Femur (tissue), 1 donor: Measurements from ENCODE around the gene NSL1.
"Not testable (repeated sequence)": the region's sequence is repeated elsewhere in the genome, so short reads cannot be mapped to it uniquely, and the experiment has no call there.

Experiments
- DNase-seq: peaks from one replicate; pipeline ENCODE4 v3.0.0-alpha.2; 2017

NSL1 gene

DNA sequence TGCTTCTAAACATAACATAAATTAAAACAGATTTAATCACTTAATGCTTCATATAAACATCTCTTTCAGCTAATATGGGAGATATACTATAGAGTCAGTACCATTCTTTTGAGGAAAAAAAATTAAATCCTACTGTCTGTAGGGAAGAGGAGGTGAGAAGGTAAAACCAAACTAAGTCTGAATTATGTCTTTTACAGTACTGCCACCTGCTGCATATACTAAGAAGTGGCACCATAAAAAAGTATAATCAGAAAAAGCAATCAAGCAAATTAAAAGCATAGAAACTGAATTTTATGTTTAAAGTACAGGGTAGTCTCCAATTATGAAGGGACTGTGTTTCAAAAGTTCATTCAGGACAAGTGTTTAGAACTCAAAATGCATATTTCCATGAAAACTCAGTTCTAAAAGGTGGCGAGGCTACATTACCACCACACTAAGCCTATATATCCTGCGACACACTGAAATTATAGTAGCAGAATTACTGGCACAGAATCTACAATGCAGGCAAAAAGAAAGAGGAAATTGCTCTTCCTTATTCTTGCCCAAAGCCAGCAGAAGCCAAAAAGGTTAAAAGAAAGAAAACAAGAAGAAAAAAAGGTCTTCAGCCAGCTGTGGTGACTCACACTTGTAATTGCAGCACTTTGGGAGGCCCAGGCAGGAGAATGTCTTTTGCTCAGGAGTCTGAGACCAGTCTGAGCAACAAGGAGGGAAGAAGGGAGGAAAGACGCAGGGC is 9.0 kb downstream of the NSL1 start:
- no peak for DNase-seq

DNA sequence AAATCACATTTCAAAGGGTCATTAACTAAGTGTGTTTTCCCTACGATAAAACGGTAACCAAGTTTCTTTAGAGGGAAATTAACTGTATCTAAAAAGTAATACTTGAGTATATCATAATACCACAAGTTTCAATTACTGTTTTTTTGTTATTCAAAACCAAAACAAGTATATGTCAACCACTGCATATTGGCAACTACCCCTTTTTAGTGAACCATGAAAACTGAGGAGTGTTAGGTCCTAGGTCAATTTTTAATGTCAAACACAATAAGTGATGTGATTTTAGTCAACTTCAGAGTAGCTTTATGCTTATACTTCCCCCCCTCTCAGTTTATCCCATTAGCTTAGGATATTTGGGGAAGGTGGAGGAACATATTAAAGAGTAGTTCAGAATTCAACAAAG is 10.4 kb downstream of the NSL1 start:
- no peak for DNase-seq

DNA sequence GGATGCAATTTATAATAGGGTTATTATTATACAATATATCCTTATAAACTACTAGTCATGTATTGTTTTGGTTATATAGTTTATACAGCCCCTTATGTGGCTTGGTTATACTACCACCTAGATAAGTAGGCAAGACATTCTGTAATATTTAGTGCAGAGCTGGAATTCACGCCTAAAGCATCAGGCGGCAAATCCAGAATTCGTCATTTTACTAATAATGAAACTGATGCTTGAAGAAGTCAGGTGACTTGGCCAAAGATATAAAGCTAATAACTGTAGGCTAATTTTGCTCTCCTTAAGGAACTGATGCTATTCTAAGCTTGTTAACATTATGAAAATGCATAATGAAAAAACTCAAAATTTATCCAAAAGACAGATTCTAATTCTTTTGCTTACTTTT is 10.8 kb downstream of the NSL1 start:
- no peak for DNase-seq

DNA sequence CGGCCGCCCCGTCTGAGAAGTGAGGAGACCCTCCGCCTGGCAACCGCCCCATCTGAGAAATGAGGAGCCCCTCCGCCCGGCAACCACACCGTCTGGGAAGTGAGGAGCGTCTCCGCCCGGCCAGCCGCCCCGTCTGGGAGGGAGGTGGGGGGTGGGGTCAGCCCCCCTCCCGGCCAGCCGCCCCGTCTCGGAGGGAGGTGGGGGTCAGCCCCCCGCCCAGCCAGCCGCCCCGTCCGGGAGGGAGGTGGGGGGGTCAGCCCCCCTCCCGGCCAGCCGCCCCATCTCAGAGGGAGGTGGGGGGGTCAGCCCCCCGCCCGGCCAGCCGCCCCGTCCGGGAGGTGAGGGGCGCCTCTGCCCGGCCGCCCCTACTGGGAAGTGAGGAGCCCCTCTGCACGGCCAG is 12.5 kb downstream of the NSL1 start:
- not testable (repeated sequence) for DNase-seq

DNA sequence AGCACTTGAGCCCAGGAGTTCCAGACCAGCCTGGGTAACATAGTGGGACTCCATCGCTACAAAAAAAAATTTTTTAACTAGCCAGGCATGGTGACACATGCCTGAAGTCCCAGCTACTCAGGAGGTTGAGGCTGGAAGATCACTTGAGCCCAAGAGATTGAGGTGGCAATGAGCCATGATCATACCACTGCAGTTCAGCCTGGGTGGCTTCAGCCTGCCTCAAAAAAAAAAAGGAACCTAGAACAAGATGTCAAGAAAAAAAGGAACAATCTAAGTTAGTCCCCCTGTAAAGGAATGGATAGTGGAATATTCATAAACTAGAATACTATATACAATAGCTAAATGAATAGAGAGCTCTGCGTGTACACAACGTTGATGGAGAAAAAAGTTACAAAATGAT is 14.4 kb downstream of the NSL1 start:
- DNase-seq = no peak

DNA sequence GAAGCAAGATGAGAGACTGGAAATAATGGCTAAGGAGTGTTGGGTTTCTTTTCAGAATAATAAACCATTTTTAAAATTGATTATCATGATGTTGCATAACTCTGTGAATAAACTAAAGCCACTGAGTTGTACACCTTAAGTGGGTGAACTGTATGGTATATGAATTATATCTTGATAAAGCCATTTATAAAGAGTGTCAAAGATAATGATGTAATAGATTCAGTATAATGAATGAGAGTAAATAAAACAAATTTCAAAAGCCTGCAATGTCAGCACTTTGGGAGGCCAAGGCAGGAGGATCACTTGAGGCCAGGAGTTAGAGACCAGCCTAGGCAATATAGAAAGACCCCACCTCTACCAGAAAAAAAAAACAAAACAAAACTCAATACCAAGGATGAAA is 16.3 kb downstream of the NSL1 start:
- DNase-seq = no peak

DNA sequence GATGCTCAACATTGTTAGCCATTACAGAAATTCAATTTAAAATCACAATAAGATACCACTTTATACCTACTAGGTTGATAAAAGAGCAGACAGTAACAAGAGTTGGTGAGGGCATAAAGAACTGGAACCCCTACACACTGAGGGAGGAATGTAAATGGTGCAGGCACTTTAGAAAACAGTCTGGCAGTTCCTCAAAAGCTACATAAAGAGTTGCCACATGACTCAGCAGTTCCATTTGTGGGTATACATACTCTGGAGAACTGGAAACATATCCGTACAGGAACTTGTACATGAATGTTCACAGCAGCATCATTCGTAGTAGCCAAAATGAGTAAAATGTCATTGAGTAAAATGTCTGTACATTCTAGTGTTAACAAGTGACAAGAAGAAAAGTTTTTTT is 17.0 kb downstream of the NSL1 start:
- DNase-seq = no peak

DNA sequence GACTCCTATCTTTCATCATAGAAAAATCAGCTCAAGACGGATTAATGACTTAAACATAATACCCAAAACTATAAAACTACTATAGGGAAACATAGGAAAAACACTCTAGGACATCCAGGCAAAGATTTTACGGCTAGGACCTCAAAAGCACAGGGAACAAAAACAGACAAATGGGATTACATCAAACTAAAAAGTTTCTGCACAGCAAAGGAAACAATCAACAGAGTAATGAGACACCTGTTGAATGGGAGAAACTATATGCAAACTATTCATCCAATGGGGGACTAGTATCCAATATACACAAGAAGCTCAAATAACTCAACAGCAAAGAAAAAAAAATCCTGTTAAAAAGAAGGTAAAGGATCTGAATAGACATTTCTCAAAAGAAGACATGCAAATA is 18.6 kb downstream of the NSL1 start:
- no peak for DNase-seq

DNA sequence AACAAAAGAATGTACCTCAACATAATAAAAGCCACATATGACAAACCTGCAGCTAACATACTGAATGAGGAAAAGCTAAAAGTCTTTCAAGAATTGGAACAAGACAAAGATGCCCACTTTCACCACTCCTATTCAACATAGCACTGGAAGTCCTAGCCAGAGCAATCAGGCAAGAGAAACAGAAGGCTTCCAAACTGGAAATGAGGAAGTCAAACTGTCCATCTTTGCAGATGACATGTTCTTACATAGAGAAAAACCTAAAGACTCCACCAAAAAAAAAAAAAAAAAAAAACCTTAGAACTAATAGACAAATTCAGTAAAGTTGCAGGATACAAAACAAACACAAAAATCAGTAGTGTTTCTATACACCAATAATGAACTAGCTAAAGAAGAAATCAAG is 20.2 kb downstream of the NSL1 start:
- DNase-seq = no peak

DNA sequence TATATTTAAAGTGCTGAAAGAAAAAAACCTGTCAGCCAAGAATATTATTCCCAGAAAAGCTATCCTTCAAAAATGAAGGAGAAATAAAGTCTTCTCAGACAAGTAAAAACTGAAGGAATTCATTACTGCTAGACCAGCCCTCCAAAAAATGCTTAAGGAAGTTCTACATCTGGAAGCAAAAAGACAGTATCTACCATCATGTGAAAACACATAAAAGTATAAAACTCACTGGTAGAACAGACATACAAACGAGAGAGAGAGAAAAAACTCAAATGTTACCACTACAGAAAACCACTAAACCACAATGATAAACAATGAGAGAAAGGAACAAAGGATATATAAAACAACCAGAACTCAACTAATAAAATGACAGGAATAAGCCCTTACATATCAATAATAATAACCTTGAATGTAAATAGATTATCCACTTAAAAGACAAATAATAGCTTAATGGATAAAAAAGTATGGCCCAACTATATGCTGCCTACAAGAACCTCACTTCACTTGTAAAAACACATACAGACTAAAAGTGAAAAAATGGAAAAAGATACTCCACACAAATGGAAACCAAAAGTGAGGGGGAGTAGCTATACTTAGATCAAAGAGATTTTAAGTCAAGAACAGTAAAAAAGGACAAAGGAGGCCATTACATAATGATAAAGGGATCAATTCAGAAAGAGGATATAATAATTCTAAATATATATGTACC is 22.0 kb downstream of the NSL1 start:
- DNase-seq = no peak

DNA sequence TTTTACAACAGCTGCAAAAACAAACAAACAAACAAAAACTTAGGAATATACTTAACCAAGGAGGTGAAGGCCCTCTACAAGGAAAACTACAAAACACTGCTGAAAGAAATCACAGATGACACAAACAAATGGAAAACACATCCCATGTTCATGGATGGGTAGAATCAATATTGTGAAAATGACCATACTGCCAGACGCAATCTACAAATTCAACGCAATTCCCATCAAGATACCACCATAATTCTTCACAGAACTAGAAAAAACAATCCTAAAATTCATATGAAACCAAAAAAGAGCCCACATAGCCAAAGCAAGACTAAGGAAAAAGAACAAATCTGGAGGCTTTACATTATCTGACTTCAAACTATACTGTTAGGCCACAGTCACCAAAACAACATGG is 24.8 kb downstream of the NSL1 start:
- not testable (repeated sequence) for DNase-seq

DNA sequence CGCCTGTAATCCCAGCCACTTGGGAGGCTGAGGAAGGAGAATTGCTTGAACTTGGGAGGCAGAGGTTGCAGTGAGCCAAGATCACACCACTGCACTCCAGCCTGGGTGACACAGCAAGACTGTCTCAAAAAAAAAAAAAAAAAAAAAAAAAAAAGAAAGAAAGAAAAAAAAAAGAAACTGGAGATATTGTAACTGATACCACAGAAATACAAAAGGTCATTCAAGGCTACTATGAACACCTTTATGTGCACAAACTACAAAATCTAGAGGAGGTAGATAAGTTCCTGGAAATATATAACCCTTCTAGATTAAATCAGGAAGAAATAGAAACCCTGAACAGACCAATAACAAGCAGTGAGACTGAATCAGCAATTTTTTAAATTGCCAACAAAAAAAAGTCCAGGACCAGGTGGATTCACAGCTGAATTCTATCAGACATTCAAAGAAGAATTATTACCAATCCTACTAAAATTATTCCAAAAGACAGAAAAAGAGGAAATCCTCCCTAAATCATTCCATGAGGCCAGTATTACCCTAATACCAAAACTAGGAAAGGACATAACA is 26.8 kb downstream of the NSL1 start:
- not testable (repeated sequence) for DNase-seq

DNA sequence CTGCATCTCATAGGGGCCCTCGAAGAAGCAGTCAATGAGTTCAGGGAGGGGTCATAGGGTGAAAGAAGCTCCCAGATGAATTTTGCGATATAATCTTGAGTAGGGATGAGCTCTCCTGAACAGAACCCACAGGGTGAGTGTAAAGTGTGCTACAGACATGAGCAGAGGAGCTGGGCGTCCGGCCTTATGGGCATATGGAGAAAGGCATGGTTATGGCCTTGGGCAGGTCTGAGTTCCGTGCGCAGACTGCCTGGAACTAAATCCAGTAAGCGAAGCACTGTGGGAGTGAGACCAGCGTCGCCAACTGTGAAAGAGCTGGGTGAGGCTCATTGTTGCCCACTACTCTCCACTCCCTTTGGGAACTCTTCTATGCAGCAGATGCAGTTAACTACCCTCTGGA is 28.7 kb downstream of the NSL1 start:
- DNase-seq = no peak

DNA sequence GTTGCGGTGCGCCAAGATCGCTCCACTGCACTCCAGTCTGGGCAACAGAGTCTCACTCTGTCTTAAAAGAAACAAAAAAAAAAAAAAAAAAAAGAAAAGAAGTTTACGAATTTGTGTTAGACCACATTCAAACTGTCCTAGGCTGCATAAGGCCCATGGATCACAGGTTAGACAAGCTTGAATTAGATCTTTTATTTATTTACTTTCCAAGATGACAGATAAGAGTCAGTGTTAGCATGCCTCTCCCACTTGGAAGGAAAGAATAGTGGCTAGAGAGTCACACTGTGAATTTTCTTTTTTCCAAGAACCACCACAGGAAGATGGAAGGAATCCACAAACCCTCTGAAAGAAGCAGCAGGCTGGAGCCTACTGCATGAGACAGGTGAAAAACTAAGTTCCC is 29.3 kb downstream of the NSL1 start:
- DNase-seq = no peak

DNA sequence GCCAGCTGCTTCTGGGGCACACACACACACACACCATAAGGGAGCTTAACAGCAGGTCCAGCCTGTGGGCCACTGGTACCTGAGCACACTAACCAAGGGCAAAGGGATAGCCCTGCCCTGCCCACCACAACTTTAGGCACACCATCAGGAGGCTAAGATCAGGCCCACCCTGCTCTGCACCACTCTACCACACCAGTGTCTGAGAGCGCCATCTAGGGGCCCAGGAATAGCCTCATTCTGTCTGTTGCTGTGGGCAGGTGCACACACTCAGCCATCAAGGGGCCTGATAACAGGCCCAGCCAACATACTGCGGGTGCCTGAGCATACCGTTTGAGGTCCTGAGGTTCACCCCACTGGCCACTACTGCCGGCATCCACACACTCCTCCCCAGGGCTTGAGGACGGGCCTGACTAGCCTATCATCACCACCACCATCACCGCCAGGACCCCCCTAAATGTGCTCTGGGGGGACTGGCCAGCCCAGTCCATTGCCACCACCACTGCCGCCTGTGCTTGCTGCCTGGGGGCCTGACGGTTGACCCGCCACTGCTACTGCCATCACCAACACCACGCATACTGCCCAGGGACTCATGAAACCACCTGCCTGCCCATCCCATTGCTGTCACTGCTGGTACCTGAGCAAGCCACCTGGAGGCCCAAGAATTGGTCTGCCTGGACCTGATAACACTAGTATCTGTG is 31.3 kb downstream of the NSL1 start:
- no peak for DNase-seq

DNA sequence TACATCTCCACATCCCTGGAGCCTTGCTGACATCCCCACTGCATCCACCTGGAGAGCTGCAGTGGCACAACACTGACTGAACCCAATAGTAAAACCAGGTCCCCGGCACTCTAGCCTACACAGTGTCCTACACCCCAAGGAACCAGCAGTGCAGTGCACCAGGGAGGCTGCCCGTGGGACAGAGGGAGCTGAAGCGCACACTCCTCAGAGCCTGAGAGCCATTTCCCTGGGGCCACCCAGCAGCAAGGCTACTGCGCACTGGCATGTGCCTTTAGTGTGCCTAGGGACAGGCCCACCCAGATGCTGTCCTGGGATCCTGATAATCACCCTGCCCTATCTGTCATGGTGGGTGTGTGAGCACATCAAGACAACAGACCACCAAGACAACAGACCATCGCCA is 31.9 kb downstream of the NSL1 start:
- DNase-seq = no peak

DNA sequence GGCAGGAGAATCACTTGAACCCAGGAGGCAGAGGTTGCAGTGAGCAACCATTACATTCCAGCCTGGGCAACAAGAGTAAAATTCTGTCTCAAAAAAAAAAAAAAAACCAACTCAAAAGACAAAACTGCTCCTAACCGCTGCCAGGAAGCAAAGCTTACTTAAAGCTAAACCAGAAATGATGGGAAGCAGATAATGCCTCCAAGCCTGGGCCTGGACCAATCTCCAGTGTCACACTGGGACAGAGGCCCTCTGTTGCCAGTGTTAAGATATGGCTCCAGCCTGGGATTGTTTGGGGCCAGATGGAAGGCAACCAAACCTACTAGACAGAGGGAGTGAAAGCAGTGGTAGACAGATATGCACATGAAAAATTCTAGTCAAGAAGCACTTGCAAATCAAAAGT is 36.9 kb downstream of the NSL1 start:
- DNase-seq = no peak

DNA sequence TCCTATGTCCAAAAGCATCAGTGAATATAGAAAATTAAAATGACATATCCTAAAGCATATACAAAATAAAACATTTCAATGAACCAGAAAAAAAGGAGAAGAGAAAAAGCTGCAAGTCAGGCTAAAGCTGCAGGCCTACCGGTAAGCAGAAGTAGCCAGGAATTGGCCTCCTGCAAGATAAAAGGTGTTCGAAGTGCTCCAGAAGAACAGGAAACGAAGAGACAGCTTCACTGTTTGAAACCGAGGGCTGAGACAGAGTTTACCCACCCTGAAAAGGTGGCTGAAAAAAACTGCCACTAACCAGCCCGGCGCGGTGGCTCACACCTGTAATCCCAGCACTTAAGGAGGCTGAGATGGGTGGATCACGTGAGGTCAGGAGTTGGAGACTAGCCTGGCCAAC is 37.4 kb downstream of the NSL1 start:
- DNase-seq = no peak

DNA sequence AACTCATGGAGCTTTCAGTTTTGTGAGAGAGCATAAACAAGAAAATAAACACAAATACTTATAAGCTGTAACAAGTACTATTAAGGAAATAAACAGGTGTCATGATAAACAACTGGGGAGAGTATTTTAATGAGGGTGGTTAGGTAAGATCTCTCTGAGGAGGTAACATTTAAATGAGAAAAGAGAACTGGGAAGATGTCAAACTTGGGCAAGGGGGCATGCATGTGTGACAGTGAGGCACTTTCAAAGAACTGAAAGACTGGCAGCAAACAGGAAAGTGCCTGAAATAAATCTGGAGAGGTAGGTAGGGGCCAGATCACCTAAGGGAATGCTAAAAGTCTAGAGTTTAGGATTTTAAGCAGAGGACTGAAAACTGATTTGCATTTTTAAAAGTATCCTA is 37.8 kb downstream of the NSL1 start:
- no peak for DNase-seq

DNA sequence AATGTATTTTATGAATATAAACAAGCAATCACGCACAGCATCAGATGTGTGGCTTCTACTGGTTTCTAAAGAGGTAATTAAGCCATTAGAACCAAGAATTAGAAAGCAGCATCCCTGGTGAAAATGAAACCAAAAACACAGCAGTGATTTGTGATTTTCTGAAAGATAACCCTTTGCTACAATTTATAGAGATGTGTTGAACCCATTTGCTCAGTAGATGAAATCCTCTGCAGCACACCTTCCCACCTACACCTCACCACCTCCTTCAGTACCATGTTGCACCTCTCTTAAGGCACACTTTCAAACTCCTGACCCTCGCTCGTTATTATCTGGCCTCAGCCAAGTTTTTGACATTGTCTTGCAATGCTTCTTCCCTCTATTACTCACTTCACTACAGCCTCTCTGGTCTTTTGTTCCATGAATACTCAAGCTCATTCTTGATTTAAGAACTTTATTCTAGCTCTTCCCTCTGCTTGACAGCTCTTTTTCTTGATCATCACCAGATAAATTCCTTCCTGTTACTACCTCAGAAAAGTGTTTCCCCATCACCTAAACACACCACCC is 38.6 kb downstream of the NSL1 start:
- DNase-seq = no peak

DNA sequence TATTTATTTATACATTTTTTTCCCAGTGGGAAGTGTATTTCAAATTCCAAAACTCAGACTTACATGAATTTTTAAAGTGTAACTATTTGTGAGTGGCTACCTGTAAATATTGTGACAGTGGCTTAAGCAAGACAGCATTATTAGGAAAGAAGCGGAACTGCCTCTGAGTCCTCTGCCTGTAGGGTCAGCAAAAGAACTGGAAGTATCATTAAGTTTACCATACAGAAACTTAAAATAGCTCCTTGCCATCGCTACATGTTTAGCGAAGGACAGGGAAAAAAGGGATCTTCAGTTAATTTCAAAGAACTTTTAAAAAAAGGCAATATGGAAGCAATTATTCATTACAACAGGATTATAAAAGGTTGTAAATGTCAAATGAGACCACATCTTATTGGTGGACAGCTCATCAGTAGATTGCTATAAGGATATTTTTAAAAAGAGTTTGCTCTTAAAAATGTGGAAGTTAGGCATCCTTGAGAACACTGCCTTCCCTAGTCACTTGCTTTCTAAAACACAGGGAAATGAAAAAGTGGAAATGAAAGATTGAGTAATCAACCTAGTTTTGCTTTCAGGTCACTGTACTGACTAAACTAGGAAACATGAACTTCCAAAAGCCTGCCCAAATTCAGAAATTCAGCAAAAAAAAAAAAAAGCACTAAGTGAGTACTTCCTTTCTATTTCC is 39.2 kb downstream of the NSL1 start:
- DNase-seq = no peak

DNA sequence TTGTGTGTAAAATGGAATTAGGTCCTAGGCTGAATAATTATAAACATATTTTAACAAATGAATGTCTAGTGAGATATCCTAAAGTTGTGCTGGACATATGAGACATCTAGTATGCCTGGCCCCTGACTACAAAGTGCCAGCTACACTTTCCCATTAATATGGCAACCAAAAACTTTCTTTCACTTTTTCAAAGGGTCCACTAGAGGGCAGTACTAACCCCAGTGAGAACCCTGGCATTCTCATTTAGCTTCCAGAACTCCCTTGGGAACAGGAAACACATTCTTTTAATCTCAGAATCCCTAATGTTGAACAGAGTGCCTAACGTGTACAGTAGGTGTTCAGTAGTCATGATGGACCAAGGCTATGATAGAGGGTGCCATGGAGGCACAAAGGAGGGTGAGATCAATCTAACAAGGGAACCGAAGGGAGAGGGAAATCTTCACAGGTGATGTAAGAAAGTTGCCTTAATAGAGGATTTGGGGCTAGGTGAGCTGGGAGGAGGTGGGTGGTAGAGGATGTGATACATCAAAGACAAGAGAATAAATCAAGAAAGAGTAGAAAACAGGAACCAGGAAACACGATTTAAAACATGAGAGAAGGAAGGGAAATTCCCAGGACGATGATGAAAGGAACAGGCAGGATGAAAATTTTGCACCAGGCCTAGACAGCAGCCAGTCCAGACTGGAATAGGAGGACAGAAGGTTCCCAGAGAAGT is 41.6 kb downstream of the NSL1 start:
- DNase-seq = no peak
